HepG2 (cell line): ENCODE data around the gene SLC35B2. TPM values are rescaled to one million over a fixed set of nuclear protein-coding genes. Genes with fewer than 3 reads are reported as not detected.
A peak's percentile ranks its signal among the peaks of the same experiment; 100 is the strongest.

Experiments
- FOSL2 ChIP-seq: sonication (generic); formaldehyde crosslinking; IDR thresholded peaks from 2 replicates; pipeline ENCODE4 v1.4.0; 2020; ENCODE audit warnings: missing genetic modification reagents
- HDAC6 ChIP-seq: fragments of 200-600 bp; sonication (generic); IDR thresholded peaks from 2 replicates; pipeline ENCODE4 v1.7.0; 2017; ENCODE audit warnings: mild to moderate bottlenecking, antibody characterized with exemption, low read length, low read depth
- HOXA7 ChIP-seq: sonication (generic); formaldehyde crosslinking; IDR thresholded peaks from 2 replicates; pipeline ENCODE4 v1.8.1; 2022; ENCODE audit warnings: mild to moderate bottlenecking, missing genetic modification reagents, moderate library complexity
- KMT2B ChIP-seq: IDR thresholded peaks from 2 replicates; pipeline ENCODE4 v1.6.1; 2016; ENCODE audit warnings: missing genetic modification reagents, missing compliant biosample characterization
- MAFG ChIP-seq: sonication (generic); formaldehyde crosslinking; IDR thresholded peaks from 2 replicates; pipeline ENCODE4 v1.5.1; 2020; ENCODE audit warnings: mild to moderate bottlenecking, missing genetic modification reagents
- MIXL1 ChIP-seq: IDR thresholded peaks from 2 replicates; pipeline ENCODE4 v1.6.1; 2016
- PAXIP1 ChIP-seq: sonication (generic); formaldehyde crosslinking; conservative IDR thresholded peaks from 2 replicates; pipeline ENCODE4 v1.4.0; 2020; ENCODE audit warnings: mild to moderate bottlenecking, missing genetic modification reagents, moderate library complexity
- RBAK ChIP-seq: sonication (generic); formaldehyde crosslinking; IDR thresholded peaks from 2 replicates; pipeline ENCODE4 v1.5.1; 2020; ENCODE audit warnings: mild to moderate bottlenecking, missing genetic modification reagents
- TAF15 ChIP-seq: fragments of 200-400 bp; formaldehyde crosslinking; IDR thresholded peaks from one replicate; pipeline ENCODE4 v1.6.1; 2018; ENCODE audit warnings: mild to moderate bottlenecking, low read depth, low read length; ENCODE audit not compliant: poor library complexity, severe bottlenecking
- TFDP2 ChIP-seq: sonication (generic); formaldehyde crosslinking; IDR thresholded peaks from 2 replicates; pipeline ENCODE4 v1.4.0; 2020; ENCODE audit warnings: missing genetic modification reagents
- ZNF329 ChIP-seq: sonication (generic); formaldehyde crosslinking; IDR thresholded peaks from 2 replicates; pipeline ENCODE4 v1.9.0; 2021; ENCODE audit warnings: low read depth, mild to moderate bottlenecking, missing genetic modification reagents
- ZNF597 ChIP-seq: sonication (generic); formaldehyde crosslinking; IDR thresholded peaks from 2 replicates; pipeline ENCODE4 v1.5.0; 2020; ENCODE audit warnings: missing genetic modification reagents
- ZNF781 ChIP-seq: sonication (generic); formaldehyde crosslinking; IDR thresholded peaks from 2 replicates; pipeline ENCODE4 v1.5.1; 2020; ENCODE audit warnings: borderline replicate concordance, mild to moderate bottlenecking, missing genetic modification reagents; ENCODE audit errors: not compliant biosample characterization
- ZNF83 ChIP-seq: sonication (generic); formaldehyde crosslinking; IDR thresholded peaks from 2 replicates; pipeline ENCODE4 v1.4.0; 2020; ENCODE audit warnings: missing genetic modification reagents, mild to moderate bottlenecking, borderline replicate concordance
- polyA plus RNA-seq, 8 experiments: library from polyadenylated mRNA; depleted of rRNA in 3 of 8; stranded (reverse) in 7 of 8; unstranded in 1 of 8; fragments of >200 nt; fragmentation: Illumina TruSeq in 4 of 8; extraction: Trizol in 4 of 8; gene quantifications; 2 replicates each; pipeline versions ENCODE4 v1.2.1 to v1.2.3, GENCODE V29; 2011 to 2016; ENCODE audit warnings: low read depth in 4 of 8, missing spikeins in 1 of 8, mixed read lengths in 1 of 8; ENCODE audit not compliant: insufficient read depth in 1 of 8
- total RNA-seq, 5 experiments: library from RNA; depleted of rRNA; stranded (reverse); fragments of >200 nt; fragmentation: Illumina TruSeq; extraction: Trizol; gene quantifications; 2 replicates each; pipeline ENCODE4 v1.2.3, GENCODE V29; 2016; ENCODE audit warnings: low read depth in 1 of 5
- TF ChIP-seq, protein P1 (sequence below): IDR thresholded peaks from 2 replicates; pipeline ENCODE4 v1.6.1; 2016; ENCODE audit warnings: low read depth, control low read depth
- TF ChIP-seq, protein P2 (sequence below): sonication (generic); formaldehyde crosslinking; IDR thresholded peaks from 2 replicates; pipeline ENCODE4 v1.5.0; 2020; ENCODE audit warnings: missing genetic modification reagents
- TF ChIP-seq, protein P3 (sequence below): IDR thresholded peaks from 2 replicates; pipeline ENCODE4 v1.6.1; 2012; ENCODE audit warnings: low read depth, low read length, improper control_type of control experiment

The SLC35B2 gene
- total and polyA plus RNA-seq, 2 of the 13 experiments (the other 11 are each of a cell fraction or from before 2014, with no cell fraction given), result 61.1 to 148 TPM

GRCh38 chr6:44245912-44246662, 11.2 kb downstream of the SLC35B2 start (continued):
- peak; percentile 86 for TF ChIP-seq TFDP2
- peak; percentile 33; the same call in 1 of the 2 replicates for TF ChIP-seq KMT2B (CRISPR knock-in tag)
- peak; percentile 26; the same call in 1 of the 2 replicates for TF ChIP-seq PAXIP1
- no peak for TF ChIP-seq ZNF597 (CRISPR knock-in tag)
- peak; percentile 9 for TF ChIP-seq MIXL1 (CRISPR knock-in tag)
- peak; percentile 59; the same call in 1 of the 2 replicates for TF ChIP-seq FOSL2 (CRISPR knock-in tag)
- no peak for TF ChIP-seq MAFG
- peak; percentile 83 for TF ChIP-seq ZNF83 (CRISPR knock-in tag)
- TF ChIP-seq TAF15, result peak; percentile 35
- TF ChIP-seq HDAC6, result no peak
- TF ChIP-seq, protein P1, sequence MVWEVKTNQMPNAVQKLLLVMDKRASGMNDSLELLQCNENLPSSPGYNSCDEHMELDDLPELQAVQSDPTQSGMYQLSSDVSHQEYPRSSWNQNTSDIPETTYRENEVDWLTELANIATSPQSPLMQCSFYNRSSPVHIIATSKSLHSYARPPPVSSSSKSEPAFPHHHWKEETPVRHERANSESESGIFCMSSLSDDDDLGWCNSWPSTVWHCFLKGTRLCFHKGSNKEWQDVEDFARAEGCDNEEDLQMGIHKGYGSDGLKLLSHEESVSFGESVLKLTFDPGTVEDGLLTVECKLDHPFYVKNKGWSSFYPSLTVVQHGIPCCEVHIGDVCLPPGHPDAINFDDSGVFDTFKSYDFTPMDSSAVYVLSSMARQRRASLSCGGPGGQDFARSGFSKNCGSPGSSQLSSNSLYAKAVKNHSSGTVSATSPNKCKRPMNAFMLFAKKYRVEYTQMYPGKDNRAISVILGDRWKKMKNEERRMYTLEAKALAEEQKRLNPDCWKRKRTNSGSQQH (CRISPR knock-in tag), result 0 out of 2 replicates have a peak, but pooled peaks have one; percentile 80
- peak; percentile 82; the same call in 1 of the 2 replicates for TF ChIP-seq HOXA7 (CRISPR knock-in tag)
- peak; percentile 83 for TF ChIP-seq ZNF329 (CRISPR knock-in tag)
- TF ChIP-seq, protein P2, sequence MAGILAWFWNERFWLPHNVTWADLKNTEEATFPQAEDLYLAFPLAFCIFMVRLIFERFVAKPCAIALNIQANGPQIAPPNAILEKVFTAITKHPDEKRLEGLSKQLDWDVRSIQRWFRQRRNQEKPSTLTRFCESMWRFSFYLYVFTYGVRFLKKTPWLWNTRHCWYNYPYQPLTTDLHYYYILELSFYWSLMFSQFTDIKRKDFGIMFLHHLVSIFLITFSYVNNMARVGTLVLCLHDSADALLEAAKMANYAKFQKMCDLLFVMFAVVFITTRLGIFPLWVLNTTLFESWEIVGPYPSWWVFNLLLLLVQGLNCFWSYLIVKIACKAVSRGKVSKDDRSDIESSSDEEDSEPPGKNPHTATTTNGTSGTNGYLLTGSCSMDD (CRISPR knock-in tag), result 0 out of 2 replicates have a peak, but pooled peaks have one; percentile 67
- peak; percentile 79 for TF ChIP-seq ZNF781 (CRISPR knock-in tag)
- TF ChIP-seq, protein P3, sequence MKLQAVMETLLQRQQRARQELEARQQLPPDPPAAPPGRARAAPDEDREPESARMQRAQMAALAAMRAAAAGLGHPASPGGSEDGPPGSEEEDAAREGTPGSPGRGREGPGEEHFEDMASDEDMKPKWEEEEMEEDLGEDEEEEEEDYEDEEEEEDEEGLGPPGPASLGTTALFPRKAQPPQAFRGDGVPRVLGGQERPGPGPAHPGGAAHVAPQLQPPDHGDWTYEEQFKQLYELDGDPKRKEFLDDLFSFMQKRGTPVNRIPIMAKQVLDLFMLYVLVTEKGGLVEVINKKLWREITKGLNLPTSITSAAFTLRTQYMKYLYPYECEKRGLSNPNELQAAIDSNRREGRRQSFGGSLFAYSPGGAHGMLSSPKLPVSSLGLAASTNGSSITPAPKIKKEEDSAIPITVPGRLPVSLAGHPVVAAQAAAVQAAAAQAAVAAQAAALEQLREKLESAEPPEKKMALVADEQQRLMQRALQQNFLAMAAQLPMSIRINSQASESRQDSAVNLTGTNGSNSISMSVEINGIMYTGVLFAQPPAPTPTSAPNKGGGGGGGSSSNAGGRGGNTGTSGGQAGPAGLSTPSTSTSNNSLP, result peak; percentile 60
- TF ChIP-seq RBAK (CRISPR knock-in tag), result peak; percentile 66; the same call in 1 of the 2 replicates
